Stimulated activated CD8-positive, alpha-beta memory T cell treated with anti-CD3 and anti-CD28 coated beads, Interleukin-7, amount 100 ng/mL, for 1 hour (primary cell): Measurements from ENCODE around the gene GALK1.

Source experiments
- DNase-seq, 2 donors: peaks; one replicate each; pipeline ENCODE4 v3.0.0-alpha.2; 2020; ENCODE audit warnings: low read depth in 2 of 2

The GALK1 gene

GRCh38 chr17:75750661-75751423, 14.2 kb downstream of the GALK1 start:
- DNase-seq = no peak

DNA sequence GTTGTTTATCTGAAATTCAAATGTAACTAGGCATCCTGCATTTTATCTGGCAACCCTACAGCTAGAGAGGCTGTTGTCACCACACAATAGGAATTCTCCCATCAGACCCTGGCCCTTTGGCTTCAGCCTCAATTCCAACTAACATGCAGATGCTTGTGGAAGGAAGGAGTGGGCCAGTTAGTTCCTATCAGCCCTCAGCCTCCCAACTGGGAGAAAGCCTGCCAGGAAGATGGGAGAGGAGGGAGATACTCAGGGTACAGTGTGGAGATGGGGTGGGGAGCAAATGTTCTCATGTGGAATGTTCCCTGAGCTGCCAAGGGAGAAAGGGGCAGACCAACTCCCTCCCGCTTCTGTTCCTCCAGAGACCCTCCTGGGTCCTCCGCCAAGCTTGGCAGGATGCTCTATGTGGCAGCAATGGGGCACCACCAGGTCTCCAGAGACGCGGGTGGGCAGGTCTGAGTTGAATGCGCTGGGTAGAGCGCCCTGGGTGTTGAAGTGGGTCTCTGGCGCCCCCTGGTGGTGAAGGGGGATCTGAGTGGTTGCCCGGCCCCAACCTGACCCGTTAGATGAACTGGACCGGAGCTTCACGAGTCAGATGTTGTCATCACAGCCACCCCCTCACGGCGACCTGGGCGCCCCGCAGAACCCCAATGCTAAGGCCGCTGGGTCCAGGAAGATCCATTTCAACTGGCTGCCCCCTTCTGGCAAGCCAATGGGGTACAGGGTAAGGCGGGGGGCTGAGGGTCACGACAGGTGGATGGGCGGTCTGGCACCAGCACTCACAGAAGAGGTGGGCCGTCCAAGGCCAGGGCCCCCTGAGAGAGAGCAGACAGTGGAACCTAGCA, 15.2 kb downstream of the GALK1 start:
- peak; percentile 80 to 87 for DNase-seq

- no peak for DNase-seq
Measured at GRCh38 chr17:75748706-75749105, 16.3 kb downstream of the GALK1 start.

DNA sequence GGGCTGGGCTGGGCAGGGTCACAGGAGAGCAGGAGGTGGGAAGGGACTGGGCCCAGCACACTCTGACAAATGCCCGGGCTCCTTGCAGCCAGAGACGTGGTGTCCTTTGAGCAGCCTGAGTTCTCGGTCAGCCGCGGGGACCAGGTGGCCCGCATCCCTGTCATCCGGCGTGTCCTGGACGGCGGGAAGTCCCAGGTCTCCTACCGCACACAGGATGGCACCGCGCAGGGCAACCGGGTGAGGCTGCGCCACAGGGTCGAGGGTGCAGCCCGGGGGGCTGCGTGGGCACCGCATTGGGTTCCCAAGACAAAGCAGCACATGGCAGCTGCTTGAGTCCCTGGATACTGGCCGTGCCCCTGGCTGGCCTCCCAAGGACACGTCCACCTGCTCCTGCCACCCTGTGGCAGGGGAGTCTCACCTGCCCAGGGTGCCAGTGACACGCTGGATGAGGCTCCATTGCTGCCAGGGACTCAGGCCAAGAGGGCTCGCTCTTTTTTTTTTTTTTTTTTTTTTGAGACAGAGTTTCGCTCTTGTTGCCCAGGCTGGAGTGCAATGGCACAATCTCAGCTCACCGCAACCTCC, 21.3 kb downstream of the GALK1 start:
- DNase-seq = no peak

DNA sequence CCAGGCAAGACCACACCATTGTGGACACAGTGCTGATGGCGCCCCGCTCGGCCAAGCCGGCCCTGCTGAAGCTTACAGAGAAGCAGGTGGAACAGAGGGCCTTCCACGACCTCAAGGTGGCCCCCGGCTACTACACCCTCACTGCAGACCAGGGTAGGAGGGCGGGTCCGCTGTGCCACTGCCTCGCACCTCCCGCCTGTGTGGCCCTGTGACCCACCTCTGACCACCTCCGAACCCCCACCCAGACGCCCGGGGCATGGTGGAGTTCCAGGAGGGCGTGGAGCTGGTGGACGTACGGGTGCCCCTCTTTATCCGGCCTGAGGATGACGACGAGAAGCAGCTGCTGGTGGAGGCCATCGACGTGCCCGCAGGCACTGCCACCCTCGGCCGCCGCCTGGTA, 22.7 kb downstream of the GALK1 start:
- no peak for DNase-seq

DNA sequence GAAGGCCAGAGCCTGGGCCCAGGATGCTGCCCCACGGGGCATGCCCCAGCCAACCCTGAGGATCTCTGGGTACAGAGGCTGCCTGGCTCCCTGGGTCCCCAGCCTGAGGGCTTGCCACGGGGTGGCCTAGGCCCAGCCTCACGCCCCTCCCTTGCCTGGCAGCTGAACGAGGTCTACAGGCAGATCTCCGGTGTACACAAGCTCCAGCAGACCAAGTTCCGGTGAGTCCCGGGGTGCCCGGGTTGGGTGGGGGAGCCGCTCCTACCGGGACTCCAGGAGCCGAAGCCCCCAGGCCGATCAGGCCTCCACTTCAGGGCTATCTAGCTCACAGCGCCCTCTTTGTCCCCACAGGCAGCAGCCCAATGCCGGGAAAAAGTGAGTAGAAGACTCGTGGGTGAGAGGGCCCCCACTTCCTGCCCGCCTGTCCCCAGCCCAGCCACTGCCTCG, 24.3 kb downstream of the GALK1 start:
- DNase-seq = no peak

DNA sequence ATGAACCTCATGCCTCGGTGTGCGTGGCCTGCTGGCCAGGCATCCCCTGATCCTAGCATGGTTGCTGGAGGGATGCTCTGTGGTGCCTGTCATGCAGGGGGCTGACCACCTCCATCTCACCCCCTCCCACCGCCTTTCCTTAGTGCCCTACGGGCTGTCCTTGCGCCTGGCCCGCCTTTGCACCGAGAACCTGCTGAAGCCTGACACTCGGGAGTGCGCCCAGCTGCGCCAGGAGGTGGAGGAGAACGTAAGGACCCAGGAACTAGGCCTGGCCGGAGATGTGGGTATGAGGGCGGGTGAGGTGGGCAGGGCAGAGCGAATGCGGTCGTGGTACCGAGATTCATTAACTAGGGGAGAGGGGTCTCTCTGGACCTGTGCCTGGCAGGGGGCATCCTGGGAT, 24.8 kb downstream of the GALK1 start:
- DNase-seq = no peak

DNA sequence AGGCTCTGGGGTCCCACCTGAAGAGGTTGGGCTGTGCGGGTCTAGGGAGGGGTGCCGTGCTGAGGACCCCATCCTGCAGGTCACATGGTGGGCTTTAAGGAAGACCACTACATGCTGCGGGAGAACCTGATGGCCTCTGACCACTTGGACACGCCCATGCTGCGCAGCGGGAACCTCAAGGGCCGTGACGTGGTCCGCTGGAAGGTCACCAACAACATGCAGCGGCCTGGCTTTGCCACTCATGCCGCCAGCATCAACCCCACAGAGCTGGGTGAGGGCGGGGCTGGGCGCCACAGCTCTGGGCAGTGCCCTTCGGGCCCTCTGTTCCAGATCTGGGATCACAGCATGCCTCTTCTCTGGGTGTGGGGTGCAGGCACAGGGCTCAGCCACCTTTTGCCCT, 25.2 kb downstream of the GALK1 start:
- DNase-seq = no peak

DNA sequence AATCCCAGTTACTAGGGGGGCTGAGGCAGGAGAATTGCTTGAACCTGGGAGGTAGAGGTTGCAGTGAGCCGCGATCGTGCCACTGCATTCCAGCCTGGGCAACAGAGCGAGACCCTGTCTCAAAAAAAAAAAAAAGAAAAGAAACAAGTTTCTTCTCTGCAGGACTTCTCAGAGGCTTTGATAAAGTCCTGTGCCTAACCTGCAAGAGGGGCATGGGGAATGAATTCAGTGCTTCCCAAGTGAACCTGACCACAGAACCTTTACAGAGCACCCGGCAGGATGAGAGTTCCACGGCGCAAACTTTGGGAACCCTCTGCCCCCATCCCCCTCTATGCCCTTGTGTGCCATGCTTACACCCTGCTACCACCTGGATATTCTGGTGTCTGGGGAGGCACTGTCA, 25.8 kb downstream of the GALK1 start:
- DNase-seq = no peak

DNA sequence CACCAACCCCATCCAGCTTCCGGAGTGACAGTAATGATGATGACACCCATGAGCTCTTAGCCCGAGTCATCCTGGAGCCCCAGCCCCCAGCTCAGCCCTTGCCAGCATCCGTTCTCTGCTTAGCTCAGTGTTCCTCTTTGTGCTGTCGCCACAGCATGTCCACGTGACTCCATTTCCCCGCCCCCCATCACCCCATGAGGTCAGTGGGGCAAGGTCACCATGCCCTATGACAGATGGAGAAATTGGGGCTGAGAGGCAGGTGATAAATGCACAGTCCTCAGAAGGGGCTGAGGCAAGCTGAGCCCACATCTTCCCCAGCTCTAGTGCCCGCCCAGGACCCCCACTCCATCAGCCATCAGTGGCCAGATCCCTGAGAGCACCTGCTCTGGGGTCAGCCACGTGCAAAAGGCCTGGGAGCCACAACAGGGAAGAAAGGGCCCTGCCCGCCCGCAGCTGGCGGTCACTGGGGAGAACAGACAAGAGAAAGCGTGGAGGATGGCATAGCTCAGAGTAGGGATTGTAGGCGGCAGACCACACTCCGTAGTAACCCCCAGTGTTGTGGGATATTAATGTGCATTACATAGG, 26.7 kb downstream of the GALK1 start:
- no peak for DNase-seq

DNA sequence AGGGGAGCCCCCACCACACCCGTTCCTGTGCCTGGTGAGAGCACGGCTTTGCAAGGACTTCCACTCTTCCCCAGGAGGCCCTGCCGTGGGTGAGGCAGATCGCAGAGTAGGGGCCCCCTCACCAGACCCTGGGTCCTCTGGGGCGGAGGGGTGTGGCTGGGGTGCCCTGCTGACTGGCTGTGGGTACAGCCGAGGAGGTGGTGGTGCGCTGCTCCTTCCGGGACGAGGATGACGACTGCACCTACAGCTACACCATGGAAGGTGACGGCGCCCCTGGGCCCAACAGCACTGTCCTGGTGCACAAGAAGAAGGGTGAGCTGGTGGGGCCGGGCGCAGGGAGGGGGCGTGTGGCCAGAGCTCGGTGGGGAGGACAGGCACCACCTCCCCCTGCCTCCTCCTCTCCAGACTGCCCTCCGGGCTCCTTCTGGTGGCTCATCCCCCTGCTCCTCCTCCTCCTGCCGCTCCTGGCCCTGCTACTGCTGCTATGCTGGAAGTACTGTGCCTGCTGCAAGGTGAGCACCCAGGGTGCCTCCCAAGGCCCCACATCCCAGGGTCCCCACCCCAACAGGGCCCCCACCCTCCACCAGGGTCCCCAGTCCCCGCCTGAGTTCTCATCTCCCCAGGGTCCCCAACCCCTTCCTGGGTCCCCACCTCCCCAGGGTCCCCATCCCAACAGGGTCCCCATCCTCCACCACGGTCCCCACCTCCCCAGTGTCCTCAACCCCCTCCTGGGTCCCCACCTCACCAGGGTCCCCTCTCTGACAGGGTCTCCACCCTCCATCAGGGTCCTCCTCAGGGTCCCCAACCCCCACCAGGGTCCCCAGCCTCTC, 27.6 kb downstream of the GALK1 start:
- no peak for DNase-seq

DNA sequence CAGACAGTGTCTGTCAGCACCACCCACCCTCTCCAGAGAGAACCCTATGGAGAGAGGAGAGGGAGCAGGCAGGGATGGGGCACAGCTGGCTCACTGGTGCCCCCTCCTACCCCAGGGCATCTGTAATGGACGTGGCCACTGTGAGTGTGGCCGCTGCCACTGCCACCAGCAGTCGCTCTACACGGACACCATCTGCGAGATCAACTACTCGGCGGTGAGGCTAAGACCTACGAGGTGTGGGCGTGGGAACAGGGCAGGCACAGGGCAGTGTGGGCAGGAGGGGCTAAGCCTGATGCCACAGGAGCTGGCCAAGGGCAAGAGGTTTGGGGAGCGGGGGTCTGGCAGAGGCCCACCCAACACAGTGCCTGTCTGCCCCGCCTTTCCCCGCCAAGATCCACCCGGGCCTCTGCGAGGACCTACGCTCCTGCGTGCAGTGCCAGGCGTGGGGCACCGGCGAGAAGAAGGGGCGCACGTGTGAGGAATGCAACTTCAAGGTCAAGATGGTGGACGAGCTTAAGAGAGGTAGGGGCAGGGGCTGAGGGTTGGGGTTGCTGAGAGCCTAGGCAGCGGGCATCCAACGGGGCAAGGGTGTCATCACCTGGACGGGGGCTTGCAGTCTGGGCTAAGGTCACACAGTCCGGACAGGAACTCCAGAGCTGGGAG, 28.7 kb downstream of the GALK1 start:
- no peak for DNase-seq

DNA sequence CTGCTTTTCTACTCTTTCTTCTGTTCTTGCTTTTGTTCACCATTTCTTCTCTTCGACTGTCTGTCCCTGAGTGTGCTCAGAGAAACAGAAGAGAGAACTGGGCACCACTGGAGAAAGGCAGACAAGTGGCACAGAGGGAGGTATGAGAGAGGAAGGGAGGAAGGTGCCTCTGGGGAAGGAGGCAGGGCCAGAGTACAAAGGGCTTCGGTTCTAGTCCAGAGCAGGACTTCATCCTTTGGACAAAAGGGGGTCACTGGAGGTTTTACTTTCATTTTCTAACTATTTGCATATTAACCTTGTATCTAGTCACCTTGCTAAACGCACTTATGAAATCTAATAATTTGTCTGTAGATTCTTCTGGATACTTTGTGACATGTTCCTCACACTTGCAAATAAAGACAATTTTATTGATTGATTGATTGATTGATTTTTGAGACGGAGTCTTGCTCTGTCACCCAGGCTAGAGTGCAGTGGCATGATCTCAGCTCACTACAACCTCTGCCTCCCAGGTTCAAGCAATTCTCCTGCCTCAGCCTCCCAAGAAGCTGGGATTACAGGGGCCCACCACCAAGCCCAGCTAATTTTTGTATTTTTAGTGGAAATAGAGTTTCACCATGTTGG, 30.2 kb downstream of the GALK1 start:
- no peak for DNase-seq

GRCh38 chr17:75733471-75733870, 31.5 kb downstream of the GALK1 start:
- DNase-seq = no peak

DNA sequence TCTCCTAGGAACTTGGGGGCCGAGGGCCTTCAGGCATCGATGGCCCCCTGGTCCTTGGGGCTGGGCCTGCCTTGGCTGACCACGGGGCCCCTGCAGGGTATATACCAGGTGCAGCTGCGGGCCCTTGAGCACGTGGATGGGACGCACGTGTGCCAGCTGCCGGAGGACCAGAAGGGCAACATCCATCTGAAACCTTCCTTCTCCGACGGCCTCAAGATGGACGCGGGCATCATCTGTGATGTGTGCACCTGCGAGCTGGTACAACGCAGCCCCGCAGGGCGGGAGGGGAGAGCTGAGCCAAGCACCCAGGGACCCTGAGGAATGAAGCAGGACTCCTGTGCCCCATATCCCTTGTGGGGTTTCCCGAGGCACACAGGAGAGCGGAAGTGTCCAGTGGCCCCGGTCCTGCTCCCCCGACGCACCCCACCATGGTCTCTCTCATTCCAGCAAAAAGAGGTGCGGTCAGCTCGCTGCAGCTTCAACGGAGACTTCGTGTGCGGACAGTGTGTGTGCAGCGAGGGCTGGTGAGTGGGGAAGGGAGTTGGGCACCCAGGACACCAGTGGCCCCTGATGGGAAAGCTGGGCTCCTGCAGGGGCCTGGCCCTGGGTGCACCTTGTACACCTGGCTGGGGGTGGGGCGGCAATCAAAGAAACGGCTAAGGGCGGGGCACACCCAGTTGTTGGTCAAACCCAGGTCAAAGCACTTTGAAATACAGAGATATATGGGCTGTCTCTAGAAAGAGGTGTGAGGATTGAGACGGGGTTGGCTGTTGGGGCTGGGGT, 33.1 kb downstream of the GALK1 start:
- DNase-seq = no peak

DNA sequence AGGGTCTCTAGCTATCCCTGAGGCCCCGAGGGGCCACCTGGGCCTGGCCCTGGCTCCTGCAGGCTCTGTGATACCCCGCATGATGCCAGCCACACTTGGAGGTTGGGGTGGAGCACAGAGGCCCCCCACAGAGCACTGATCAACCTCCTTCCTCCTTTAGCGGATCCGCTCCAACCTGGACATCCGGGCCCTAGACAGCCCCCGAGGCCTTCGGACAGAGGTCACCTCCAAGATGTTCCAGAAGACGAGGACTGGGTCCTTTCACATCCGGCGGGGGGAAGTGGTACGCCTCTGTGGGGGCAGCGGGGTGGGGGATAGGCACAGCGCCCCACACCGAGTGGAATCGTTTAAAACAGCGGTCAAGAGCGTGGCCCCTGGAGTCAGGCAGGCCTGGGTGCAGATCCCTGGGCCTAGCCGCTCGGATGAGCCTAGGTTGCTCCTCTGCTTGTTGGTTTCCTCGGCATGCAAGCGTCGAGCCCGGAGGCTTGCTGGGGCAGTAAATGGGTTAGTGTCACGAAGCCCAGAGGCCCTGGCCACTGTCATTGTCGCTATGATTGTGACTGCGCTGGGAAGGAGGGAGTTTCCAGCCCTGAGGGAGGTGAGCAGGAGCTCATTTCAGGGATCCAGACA, 33.8 kb downstream of the GALK1 start:
- no peak for DNase-seq

GRCh38 chr17:75730065-75730464, 34.9 kb downstream of the GALK1 start:
- no peak for DNase-seq

DNA sequence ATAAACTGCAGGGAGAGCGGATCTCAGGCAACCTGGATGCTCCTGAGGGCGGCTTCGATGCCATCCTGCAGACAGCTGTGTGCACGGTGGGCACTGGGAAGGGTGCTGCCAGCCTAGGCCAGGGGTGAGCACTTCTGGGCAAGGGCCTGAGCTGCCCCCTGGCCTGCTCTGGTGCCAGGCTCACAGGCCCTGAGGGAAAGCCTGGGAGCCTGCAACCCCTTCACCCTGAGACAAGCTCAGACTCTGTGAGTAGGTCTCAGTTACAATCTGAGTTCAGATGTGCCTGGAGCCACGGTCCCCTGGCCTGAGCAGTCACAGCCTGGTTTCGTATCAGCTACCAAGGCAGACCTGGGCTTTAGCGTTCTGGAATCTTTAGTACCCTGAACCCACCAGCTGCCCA, 35.6 kb downstream of the GALK1 start:
- DNase-seq = no peak

GRCh38 chr17:75727391-75727790, 37.6 kb downstream of the GALK1 start:
- DNase-seq = no peak
